CD4-positive, alpha-beta T cell treated with Interleukin-4 for 1 hour (primary cell): Measurements from ENCODE around the gene MXD4.

Experiments used
- DNase-seq, 2 donors: peaks; one replicate each; pipeline ENCODE4 v3.0.0-alpha.2; 2020 to 2022

Gene MXD4

GRCh38 chr4:2274320-2275043, 12.6 kb upstream of the MXD4 start:
- DNase-seq: no peak

- no peak for DNase-seq
Measured at GRCh38 chr4:2273657-2274319, 11.9 kb upstream of the MXD4 start.

- no peak for DNase-seq
Measured at GRCh38 chr4:2273221-2273620, 11.3 kb upstream of the MXD4 start.

GRCh38 chr4:2272828-2273120, 10.9 kb upstream of the MXD4 start:
- DNase-seq: no peak

DNA sequence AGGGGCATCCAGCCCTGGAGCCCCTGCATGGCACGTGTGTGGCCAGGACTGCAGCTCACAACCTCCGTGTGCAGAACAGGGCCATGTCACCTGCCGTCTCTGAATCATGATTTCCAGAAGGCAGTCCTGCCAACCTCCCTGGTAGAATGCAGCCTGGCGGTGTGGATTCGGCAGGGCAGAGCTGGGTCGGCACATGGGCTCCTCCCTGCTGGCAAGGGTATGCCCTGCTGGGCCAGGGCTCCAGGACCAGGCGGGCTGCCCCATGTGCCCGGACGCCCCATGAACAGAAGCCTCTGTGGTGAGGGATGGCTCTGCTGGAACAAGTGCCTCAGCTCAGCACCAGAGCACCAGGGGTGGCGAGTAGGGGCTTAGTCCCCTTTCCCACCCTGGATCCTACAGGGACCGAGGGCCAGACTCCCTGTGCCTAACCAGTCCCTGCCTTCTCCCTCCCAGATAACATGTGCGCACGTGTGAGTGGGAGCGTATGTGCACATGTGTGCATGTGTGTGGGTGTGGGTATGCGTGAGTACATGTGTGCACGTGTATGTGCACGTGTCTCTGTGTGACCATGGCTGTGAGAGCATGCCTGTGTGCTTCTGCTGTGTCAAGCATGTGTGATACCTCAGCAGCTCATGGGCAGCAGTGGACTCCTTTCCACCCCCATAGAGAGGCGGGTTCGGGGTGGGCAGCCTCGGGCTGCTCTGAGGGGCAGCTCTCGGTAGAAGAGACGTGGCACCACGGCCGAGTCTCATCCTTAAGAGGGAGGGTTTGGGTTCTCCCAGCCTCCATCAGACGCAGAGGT, 10.3 kb upstream of the MXD4 start:
- DNase-seq: no peak

DNA sequence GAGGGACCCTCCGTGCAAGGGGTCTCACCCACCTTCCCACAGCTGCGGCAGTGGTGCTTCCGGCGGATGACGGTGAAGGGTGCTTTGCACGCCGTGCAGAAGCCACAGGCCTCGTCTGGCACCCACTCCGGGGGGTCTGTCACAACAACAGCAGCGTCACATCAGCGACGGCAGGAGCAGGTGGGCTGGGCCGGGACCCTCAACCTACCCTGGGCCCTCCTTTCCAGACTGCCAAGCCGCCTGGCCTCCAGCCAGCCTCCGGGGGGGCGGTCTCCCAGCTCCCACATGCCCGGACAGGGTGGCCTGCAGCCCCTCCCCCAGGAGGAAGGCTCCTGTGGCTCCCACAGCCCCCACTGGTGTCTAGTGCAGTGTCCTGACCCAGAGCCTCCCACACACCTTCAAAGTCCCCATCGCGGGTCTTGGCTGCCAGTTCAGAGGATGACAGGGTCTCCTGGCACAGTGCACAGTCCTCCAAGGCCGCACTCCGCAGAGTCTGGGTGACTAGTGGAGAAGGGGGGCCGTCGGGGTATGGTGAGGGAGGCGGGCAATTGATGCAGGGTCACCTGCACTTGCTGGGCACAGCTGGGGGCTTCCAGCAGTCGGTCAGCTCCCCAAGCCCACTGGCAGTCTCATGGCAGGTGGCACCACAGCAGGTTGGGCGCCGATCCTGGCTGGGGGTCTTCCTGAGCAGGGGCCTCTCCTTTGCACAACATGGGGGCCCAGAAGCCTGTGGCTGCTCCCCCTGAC, 9.5 kb upstream of the MXD4 start:
- DNase-seq: no peak

- no peak for DNase-seq
Measured at GRCh38 chr4:2270341-2271165, 8.6 kb upstream of the MXD4 start.

GRCh38 chr4:2269618-2270163, 7.8 kb upstream of the MXD4 start:
- DNase-seq: no peak

DNA sequence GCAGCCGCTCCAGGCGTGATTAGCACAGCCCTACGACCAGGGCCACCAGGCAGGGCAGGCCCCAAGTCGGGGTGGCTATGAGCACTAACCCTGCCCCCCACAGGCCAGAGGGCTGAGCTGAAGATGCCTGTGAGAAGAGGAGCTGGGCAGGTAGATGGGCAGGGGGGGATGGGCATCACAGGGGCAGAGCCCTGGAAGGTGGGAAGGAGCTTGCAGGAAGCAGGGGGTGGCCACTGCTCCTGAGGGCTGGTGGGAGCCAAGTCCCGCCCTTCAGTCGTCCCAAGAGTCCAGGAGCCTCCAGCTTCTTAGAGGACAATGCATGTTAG, 7.3 kb upstream of the MXD4 start:
- no peak for DNase-seq

DNA sequence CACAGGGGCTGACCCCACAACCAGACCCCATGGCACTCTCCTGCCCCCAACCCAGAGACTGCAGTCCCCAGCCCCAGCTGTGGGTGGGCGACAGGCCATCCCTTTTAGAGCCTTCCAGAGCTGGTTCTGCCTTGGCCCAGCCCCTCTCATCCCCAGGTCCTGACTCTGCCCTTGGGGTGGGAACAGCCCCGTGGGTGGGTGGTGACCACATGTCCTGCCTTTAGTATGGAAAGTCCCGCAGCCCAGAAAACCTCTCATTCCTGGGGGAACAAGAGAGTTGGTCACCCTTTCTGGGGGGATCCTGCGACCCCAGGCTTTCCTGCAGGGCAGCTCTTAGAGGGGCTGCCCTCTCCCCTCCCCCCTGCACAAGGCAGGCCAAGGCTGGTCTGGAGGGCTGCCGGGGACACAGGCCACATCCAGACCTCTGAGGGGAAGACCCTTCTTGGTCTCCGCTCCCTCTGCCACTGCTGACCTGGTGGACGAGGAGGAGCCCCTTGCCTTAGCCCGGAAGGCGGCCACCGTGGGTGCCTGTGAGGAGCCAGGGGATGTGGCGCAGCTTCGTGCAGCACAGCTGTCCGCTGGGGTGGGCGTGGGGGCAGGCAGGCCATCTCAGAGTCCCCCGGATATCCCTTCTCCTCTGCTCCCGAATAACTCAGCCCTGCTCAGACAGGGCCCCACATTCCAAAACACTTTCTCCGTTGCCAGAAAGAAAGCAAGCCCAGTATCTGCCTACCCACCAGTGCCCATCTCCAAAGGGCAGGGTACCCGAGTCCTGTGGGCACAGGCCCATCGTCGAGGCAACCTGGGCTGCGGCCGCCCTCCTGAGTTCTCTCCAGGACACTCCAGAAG, 6.7 kb upstream of the MXD4 start:
- no peak for DNase-seq

DNA sequence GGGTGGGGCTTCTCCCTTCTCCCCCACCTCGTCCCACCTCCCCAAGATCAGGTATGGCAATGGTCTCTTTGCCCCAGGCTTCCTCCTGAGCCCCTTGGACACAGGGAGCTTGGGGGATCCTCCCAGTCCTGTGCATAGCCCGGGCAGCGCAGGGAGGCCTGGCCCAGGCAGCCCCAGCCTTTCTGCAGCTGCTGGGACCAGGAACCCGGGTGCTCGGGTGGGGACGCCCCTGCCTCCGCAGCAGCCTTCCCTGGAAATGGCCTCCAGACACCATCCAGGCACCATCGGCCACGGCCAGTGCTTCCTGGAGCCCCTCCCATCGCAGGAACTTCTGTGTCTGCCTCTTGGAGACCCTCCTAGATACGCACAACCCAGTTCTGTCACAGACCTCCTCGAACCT, 5.9 kb upstream of the MXD4 start:
- no peak for DNase-seq

- DNase-seq: no peak
Measured at GRCh38 chr4:2267320-2267811, 5.5 kb upstream of the MXD4 start.

- DNase-seq: no peak
Measured at GRCh38 chr4:2266821-2267220, 4.9 kb upstream of the MXD4 start.

- no peak for DNase-seq
Measured at GRCh38 chr4:2266181-2266580, 4.3 kb upstream of the MXD4 start.

GRCh38 chr4:2265113-2266110, 3.5 kb upstream of the MXD4 start:
- no peak for DNase-seq

- no peak for DNase-seq
Measured at GRCh38 chr4:2264481-2265041, 2.7 kb upstream of the MXD4 start.

DNA sequence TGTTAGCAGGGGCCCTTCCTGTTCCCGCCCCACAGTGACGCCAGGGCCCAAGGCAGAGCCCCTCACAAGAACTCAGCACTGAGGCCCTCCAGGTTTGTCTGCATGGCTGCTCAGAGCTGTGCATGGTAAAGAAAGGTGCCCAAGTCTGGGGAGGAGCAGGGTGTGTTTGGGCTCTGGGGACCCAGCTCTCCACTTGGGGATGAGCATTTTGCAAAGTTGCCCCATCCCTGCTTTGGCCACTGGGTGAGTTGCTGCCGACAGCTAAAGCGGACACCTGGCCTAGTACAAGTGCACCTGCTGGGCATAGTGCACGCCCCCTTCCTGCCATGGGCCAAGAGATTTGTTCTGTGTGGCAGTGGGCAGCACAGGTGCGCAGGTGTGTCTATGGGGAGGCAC, 2.0 kb upstream of the MXD4 start:
- DNase-seq: no peak

GRCh38 chr4:2262944-2263250, 988 bp upstream of the MXD4 start:
- DNase-seq: no peak

DNA sequence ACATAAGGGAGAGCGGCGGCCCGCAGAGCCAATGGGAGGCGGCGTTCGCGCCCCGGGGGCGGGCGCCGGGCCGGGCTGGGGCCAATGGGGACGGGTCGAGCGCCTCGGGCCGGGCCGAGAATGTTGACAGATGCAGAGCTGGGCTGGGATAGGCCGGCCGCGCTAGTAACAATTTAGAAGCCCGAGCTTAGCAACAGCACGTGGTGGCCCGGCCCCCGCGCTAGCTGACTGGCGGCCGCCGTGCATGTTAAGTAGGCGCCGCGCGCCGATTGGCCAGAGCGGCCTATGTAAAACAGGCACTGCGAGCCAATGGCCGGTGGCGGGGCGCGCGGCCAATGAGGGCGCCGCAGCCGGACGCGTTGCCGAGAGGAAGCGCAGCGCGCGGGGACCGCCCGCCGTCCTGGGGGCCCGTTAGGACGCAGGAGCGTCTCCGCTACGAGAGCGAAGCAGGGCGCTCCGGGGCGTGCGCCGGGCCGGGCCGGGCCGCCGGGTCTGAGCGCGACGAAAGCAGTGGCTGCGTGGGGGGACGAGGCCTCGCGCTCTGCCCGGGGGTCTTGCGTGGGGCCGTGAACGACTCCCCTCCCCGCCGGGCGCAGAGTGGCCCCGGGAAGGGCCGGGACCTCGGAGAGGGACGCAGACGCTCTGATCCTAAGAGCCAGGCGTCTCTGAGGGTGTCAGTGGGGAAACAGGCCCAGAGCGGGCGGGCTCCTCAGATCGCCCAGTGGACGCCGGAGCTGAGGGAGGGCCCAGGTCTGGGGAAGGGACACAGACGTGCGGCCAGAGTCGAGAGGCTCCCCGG, 435 bp upstream of the MXD4 start:
- DNase-seq: peak; percentile 99
